Kasumi-1 (cell line): Measurements from ENCODE around the gene NBPF12.
"Not testable (repeated sequence)": the region's sequence is repeated elsewhere in the genome, so short reads cannot be mapped to it uniquely, and the experiment has no call there.

Experiments
- DNase-seq, 2 experiments: peaks; one replicate each; lab custom pipeline; 2025; lab: John Stamatoyannopoulos, UW

Gene NBPF12

DNA sequence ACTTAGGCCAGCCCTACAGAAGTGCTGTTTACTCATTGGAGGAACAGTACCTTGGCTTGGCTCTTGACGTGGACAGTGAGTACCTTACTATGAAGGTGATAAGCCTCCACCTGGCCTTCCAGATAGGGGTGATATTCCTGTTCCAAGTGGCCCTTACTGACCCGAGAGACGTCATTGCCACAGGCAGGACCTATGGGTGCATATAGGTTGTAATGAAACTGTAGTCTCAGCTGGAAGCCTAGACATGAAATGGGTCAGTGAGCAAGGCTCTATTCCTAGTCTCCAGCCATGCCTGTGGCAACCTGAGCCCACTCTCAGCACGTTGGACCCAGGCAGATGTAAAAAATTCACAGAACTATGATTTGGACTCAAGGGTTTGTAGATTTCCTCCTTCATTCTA is 48.3 kb downstream of the NBPF12 start:
- DNase-seq: not testable (repeated sequence)

DNA sequence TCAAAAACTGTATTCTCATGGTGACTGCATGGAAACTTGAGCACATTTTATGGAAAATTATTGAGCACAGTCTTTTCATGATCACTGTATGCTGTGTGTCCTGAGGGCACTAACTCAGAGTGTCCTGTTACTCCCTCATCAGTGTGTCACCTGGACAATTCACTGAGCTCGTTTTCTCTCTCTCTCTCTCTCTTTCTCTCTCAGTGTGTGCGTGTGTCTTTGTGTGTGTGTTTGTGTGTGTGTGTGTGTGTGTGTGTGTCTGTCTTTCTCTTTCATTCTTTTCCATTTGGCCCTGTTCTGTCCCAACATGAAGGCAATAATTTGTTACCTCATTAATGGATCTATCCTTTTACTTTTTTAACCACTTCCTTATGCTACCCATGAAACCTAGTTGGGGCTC is 49.4 kb downstream of the NBPF12 start:
- DNase-seq: not testable (repeated sequence)

DNA sequence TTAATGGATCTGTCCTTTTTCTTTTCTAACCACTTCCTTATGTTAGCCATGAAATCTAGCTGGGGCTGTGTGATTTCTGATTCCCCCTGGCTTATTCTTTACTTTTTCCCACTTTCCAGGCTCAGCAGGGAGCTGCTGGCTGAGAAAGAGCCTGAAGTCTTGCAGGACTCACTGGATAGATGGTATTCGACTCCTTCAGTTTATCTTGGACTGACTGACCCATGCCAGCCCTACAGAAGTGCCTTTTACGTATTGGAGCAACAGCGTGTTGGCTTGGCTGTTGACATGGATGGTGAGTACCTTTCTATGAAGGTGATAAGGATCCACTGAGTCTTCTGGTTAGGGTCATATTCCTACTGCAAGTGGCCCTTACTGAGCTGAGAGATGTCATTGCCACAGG is 51.3 kb downstream of the NBPF12 start:
- DNase-seq: not testable (repeated sequence)

DNA sequence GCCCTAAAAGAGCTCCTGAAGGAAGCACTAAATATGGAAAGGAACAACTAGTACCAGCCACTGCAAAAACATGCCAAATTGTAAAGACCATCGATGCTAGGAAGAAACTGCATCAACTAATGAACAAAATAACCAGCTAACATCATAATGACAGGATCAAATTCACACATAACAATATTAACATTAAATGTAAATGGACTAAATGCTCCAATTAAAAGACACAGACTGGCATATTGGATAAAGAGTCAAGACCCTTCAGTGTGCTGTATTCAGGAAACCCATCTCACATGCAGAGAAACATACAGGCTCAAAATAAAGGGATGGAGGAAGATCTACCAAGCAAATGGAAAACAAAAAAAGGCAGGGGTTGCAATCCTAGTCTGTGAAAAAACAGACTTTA is 70.4 kb downstream of the NBPF12 start:
- DNase-seq: not testable (repeated sequence)

DNA sequence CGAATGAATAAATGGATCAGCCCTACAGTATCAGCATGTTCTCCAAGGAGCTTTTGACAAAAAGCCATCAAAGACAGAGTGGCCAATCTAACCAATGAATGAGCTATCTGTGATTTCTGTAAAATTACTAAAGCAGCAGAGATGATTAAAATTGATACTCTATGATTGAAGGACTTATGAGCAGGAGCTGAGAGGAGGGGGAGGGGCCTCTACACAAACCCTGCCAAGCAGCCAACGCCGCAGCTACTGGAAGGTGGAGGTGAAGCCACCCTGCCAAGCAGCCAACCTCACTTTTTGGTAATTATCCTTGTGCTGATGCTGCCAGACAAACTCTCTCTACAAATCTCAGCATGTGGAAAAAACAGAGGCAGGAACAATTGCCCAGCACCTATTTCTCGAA is 88.9 kb downstream of the NBPF12 start:
- not testable (repeated sequence) for DNase-seq

DNA sequence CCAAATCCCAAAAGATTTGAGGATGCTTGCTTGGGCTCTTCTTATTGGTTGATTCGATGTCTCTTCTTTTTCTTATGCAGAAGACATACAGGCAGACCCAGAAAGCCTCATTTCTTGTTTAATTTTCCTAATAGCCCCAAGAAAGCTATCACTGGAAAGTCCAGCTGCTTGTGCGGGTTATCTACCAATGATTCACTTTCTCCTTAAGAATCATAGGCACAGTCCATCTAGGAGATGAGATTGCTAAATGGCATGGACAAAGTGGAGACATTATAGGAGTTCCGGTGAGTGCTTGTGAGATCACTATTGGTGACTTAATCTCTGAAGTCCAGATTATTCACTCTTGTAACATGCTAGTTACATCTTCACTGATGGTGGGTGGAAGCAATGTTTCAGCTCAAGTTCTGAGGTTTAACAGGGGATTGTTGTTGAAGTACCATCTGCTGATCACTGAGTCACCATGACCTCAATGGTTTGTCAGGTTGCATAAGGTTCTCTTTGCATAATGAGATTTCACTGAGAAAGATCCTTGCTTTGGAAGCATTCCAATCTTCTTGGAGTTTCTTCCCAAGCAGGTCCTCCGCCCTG is 92.0 kb downstream of the NBPF12 start:
- DNase-seq: not testable (repeated sequence)

DNA sequence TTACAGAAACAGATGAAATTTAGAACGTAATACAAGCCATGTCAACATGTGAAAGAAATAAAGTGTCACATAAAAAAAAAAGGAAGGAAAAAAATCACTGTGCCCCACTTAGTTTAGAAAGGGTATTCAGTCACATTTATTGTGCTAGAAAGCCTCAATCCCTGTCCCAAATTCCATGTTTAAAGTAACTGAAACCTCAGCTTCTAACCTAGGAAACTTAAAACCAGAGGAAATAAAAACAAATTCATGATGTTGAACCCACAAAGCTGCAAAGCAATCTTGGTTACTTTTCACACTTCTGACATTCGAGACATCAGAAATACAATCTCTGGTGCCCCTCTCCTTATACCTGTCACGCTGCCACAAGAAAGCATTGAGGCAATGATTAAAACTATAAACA is 101.8 kb downstream of the NBPF12 start:
- DNase-seq: no peak

DNA sequence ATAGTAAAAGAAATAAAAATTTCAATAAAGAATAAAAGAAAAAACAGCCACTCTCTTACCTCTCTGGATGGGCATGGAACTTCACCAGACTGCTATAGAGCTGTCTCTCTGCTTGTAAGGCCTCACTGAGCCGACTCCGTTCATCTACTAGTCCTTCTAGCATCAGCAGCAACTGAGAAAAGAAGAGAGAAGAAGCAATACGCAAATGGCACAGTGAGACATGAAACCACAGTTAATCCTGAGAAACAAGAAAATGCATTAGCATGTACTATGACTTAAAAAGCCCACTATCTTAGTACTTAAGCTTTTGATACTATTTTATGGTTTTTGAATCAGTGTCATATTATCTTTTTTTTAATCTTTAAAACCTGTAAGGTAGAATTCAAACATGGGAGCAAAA is 104.8 kb downstream of the NBPF12 start:
- DNase-seq: not testable (repeated sequence)

DNA sequence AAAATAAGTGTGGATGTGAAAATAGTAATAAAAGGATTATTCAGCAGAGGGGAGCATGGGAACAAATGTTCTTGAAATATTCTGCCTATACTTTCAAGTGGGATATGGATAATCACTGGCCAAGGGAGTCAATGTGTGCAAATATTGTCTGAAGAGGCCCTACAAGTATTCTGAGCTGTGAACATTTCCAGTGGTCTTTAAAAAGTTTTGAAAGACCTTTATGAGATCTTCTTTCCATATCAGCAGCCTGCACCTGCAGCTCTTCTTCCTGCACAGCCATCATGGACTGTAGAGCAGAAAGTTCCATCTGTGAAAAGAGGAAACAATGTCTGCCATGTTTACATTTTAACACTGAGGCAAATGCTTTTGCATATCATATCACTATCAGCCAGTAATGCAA is 106.4 kb downstream of the NBPF12 start:
- DNase-seq: not testable (repeated sequence)
